Neural progenitor cell (in vitro differentiated cells): ENCODE results near the gene CDK10.

Experiments used
- EZH2 ChIP-seq: fragments of 200-600 bp; sonication (generic); IDR thresholded peaks from 2 replicates; pipeline ENCODE4 v1.6.1; 2017; ENCODE audit warnings: antibody characterized with exemption, mild to moderate bottlenecking, moderate library complexity
- EZH2phosphoT487 ChIP-seq: fragments of 200-600 bp; sonication (generic); IDR thresholded peaks from 2 replicates; pipeline ENCODE4 v1.6.1; 2017; ENCODE audit warnings: antibody characterized with exemption
- TF ChIP-seq, protein P1 (sequence below): fragments of 200-600 bp; sonication (generic); IDR thresholded peaks from 2 replicates; pipeline ENCODE4 v1.5.1; 2017; ENCODE audit warnings: antibody characterized with exemption, mild to moderate bottlenecking

DNA sequence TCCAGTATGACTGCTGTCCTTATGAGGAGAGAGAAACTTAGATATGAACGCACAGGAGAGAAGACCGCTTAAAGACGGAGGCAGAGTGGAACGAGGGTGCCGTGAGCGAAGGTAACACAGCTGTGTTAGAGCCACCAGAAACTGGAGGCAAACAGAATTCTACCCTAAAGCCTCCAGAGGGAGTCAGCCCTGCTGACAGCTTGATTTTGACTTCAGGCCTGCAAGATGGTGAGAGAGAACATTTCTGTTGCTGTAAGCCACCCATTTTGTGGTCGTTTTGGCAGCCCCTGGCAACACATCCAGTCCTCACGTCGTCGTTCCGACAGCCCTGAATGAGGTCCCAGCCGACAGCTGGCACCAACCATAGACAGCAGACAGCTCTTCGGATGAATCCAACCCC, 17.8 kb downstream of the CDK10 start:
- TF ChIP-seq, protein P1, sequence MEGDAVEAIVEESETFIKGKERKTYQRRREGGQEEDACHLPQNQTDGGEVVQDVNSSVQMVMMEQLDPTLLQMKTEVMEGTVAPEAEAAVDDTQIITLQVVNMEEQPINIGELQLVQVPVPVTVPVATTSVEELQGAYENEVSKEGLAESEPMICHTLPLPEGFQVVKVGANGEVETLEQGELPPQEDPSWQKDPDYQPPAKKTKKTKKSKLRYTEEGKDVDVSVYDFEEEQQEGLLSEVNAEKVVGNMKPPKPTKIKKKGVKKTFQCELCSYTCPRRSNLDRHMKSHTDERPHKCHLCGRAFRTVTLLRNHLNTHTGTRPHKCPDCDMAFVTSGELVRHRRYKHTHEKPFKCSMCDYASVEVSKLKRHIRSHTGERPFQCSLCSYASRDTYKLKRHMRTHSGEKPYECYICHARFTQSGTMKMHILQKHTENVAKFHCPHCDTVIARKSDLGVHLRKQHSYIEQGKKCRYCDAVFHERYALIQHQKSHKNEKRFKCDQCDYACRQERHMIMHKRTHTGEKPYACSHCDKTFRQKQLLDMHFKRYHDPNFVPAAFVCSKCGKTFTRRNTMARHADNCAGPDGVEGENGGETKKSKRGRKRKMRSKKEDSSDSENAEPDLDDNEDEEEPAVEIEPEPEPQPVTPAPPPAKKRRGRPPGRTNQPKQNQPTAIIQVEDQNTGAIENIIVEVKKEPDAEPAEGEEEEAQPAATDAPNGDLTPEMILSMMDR: no peak
- no peak for TF ChIP-seq EZH2
- no peak for TF ChIP-seq EZH2phosphoT487
